GM18873 (cell line): ENCODE measurements around the gene AP5Z1.

ENCODE experiments used
- ATAC-seq: cut with Tn5 transposase; IDR thresholded peaks from one replicate; pipeline ENCODE4 v1.9.1; 2021; ENCODE audit warnings: mild to moderate bottlenecking, moderate library complexity, moderate number of reproducible peaks; ENCODE audit not compliant: unreplicated experiment, low FRiP score

The AP5Z1 gene

DNA sequence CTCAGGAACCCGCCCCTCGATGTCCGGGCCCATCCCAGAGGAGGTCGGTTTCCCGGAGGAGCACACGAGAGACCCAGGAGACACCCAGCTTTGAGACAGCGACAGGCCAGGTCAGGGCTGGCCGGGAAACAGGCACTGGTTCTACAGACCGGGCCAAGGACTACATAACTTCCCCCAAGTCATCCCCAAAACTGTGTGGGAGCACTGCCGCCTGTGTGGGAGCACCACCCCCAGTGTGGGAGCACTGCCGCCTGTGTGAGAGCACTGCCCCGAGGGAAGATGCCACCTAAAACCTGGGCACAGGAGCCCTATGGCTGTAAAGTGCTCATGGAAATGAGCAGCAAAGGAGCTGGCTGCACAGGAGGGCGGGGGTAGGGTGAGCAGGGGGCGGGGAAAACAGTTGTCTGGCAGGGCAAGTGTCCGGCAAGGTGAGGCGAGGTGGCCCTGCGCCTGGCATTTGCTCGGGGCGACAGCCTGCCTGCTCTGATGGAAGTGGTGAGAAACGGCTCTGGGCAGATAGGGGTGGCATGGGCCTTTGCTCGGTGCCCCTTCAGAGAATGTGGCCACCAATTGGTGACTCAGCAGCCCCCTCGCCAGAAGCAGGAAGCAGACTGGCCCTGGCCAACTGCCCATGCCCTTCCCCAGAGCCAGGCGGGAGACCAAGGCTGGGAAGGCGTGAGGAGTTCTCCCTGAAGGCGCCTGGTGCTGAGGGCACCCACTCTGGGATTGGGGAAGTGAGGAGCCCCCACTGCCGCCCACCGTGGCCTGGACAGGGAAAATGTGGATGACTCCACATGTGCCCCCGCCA, 60.2 kb downstream of the AP5Z1 start:
- ATAC-seq, result no peak

DNA sequence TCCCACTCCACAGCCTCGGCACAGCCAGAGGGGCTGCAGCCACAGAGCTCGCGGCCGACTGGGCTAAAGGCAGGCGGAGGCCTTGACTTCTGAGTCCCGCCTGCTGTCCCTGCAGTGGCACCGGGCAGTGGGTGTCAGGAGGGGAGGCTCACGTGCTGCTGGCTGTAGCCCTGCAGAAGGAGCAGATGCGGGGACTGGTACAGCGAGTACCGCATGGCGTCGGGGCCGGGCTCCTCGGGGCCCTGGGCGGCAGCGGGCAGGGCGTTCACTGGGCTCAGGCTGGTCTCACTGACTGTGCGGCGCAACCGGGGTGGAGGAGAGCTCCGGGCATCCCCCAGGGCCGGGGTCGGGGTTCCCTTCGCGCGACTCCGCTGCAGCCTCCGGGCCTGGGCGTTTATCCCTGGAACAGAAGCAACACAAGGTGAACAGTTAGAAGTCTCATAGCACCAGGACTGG, 60.8 kb downstream of the AP5Z1 start:
- ATAC-seq, result no peak

DNA sequence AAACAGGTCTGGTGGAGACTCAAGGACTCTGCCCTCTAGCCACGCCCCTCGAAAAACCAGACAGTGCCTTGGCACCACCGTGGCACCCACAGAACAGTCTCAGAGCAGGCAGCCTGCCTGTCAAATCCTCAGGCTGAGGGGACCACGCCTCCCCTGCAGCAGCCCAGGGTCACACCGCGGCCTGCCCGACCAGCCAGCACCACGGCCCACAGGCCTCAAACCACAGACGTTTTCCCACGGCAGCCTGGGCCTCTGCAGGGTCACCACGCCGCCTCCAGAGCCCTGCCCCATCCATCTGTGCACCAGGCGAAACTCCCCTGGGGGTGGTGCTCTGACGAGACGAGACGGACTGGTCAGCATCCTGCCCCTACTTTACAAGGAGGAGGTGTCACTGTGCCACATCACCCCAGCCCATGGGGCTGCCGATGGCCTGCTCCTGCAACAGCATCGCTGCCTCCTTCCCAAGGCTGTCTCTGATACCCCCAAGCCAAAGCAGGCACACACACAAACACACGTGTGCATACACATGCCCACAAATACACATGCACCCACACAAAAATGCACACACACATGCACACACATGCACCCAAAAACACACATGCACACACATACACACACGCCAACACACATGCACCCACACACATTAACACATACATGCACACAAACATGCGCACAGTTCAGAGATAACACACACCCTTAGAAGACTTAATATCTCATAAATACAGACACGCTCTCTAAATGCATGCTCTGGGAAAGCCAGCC, 61.8 kb downstream of the AP5Z1 start:
- no peak for ATAC-seq

DNA sequence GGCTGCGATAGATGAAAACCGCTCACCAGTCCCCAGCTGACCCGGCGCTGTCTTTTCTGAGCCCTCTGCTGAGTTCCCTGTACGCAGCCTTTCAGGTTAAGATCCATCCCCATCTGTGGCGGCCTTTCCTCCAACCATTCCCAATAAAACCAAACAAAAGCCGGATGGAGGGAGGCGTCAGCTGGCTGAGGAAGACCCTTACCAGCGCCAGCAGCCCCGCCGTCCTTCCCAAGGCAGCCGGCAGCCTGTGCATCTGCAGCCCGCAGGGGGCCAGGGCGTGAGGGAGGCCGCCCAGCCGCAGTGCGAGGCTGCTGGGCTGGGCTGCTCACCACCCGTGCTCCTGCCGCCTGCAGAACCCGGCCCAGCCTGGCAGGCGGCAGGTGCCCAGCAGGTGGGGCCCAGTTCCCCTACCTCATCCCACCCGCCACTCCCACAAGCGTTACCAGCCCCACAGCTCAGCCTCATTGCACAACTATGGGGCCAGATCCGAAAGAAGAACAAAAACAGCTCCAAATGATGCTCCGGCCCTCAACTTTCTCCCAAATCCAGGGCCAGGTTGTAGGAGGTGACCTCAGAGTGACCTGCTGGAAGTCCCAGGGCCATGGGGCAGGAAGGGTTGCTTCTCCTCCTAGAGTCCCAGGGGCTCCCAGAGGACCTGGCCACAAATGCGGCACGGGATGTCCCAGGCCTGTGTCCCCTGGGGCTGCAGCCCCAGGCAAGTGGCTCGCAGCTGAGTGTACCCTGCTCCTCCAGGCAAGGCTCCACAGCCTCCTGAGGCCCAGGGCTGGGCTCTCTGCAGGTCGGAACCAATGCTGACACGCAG, 62.6 kb downstream of the AP5Z1 start:
- no peak for ATAC-seq

DNA sequence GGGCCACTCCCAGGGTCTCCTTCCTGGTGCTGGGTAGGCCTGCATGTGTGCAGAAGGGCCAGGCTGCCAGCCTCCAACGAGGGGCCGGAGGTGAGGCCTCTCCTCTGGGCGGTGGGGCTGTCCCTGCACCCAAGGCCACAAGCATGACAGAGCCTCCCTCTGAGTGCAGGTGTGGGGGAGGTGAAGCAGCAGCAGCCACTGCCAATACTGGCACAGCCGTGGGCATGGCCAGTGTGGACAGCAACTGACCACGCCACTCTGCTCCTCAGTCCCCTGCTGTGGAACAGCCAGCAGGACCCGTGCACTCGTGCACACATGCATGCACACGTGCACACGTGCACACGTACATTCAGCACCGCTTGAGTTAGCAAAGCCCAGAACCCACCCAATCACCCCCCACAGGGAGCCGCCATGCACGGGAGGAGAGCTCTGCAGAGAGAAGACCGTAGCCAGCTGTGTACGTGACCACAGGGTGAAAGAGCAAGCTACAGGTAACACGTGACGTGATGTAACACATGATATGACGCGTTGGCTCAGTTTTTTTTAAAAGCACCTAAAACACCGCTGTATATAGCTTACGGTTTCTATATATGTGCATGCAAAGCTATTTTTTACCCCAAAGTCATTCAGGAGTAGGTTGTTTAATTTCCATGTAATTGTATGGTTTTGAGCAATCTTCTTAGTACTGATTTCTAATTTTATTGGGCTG, 63.4 kb downstream of the AP5Z1 start:
- ATAC-seq, result no peak

DNA sequence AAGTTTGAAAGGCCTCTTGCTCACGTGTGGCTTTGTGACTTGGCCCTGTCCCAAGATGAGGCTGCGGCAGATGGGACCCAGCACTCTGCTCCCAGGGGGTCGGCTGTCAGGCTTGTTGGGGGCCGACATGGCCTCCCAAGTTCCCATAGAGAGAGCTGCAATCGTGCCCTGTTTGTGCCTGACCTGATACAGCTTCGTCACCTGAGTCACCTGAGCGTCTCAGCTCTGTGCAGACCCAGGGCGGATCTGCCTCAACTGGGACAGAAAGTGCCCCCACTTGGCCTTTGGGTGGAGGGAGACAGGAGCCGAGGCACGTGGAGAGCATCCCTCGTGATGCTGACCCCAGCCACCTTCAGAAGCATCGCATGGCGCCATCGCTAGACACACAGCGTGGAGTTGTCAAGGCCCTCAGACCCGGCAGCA, 64.7 kb downstream of the AP5Z1 start:
- no peak for ATAC-seq
